Testis (tissue), 2 donors: ENCODE data around the gene LIN52.

Experiments
- CTCF ChIP-seq, 3 experiments: fragments of 450-650 bp in 2 of 3; fragments of 200-600 bp in 1 of 3; sonication (generic) in 1 of 3; IDR thresholded peaks; one replicate each; pipeline ENCODE4 v1.5.1; 2016 to 2019; ENCODE audit warnings: antibody characterized with exemption in 3 of 3, mild to moderate bottlenecking in 2 of 3, moderate library complexity in 1 of 3
- POLR2A ChIP-seq: fragments of 450-650 bp; IDR thresholded peaks from one replicate; pipeline ENCODE4 v1.6.1; 2017; ENCODE audit warnings: antibody characterized with exemption, mild to moderate bottlenecking, moderate library complexity

GRCh38 chr14:74109369-74109768 is 24.6 kb downstream of the LIN52 start:
- TF ChIP-seq CTCF (IDR thresholded peaks at IDR 0.05) (no peak), POLR2A (no peak)
